Activated CD4-positive, CD25-positive, alpha-beta regulatory T cell treated with anti-CD3 and anti-CD28 coated beads, Interleukin-2, amount 50 U/mL, for 72 hours (primary cell): ENCODE data around the gene PRKN.

Experiments used
- DNase-seq: peaks from one replicate; pipeline ENCODE4 v3.0.0; 2021

Gene PRKN

GRCh38 chr6:161378115-161378514 lies 1349.5 kb downstream of the PRKN start:
- no peak for DNase-seq

GRCh38 chr6:161377116-161377515 lies 1350.5 kb downstream of the PRKN start:
- no peak for DNase-seq

GRCh38 chr6:161376367-161376766 lies 1351.2 kb downstream of the PRKN start:
- DNase-seq, result no peak

- no peak for DNase-seq
Observed at GRCh38 chr6:161374971-161375873, 1352.3 kb downstream of the PRKN start.

GRCh38 chr6:161373905-161374451 lies 1353.6 kb downstream of the PRKN start:
- DNase-seq, result peak; percentile 69

- DNase-seq, result no peak
Observed at GRCh38 chr6:161372422-161372793, 1355.2 kb downstream of the PRKN start.

GRCh38 chr6:161370880-161371279 lies 1356.7 kb downstream of the PRKN start:
- peak; percentile 59 for DNase-seq

- DNase-seq, result no peak
Observed at GRCh38 chr6:161369339-161369738, 1358.2 kb downstream of the PRKN start.

GRCh38 chr6:161368514-161368913 lies 1359.1 kb downstream of the PRKN start:
- DNase-seq, result no peak

- no peak for DNase-seq
Observed at GRCh38 chr6:161367472-161367871, 1360.1 kb downstream of the PRKN start.

GRCh38 chr6:161366301-161366923 lies 1361.2 kb downstream of the PRKN start:
- DNase-seq, result no peak

GRCh38 chr6:161365633-161366032 lies 1361.9 kb downstream of the PRKN start:
- no peak for DNase-seq

GRCh38 chr6:161363286-161363685 lies 1364.3 kb downstream of the PRKN start:
- no peak for DNase-seq

GRCh38 chr6:161362266-161362665 lies 1365.3 kb downstream of the PRKN start:
- DNase-seq, result no peak

- DNase-seq, result no peak
Observed at GRCh38 chr6:161361529-161361928, 1366.0 kb downstream of the PRKN start.

GRCh38 chr6:161360520-161360919 lies 1367.0 kb downstream of the PRKN start:
- DNase-seq, result no peak

- DNase-seq, result no peak
Observed at GRCh38 chr6:161359618-161359945, 1368.0 kb downstream of the PRKN start.

- DNase-seq, result no peak
Observed at GRCh38 chr6:161356167-161356854, 1371.3 kb downstream of the PRKN start.

- DNase-seq, result no peak
Observed at GRCh38 chr6:161355696-161356095, 1371.9 kb downstream of the PRKN start.

GRCh38 chr6:161354956-161355355 lies 1372.6 kb downstream of the PRKN start:
- DNase-seq, result no peak

- no peak for DNase-seq
Observed at GRCh38 chr6:161354276-161354840, 1373.2 kb downstream of the PRKN start.

GRCh38 chr6:161353208-161353613 lies 1374.4 kb downstream of the PRKN start:
- no peak for DNase-seq

- no peak for DNase-seq
Observed at GRCh38 chr6:161351858-161352257, 1375.7 kb downstream of the PRKN start.
